OCI-LY3 (cell line): Measurements from ENCODE around the gene MSI2.

ENCODE experiments used
- EZH2phosphoT487 ChIP-seq: fragments of 200-600 bp; shearing (Covaris generic); IDR thresholded peaks from 2 replicates; pipeline ENCODE4 v1.6.1; 2018; ENCODE audit warnings: antibody characterized with exemption, mixed run types, low read depth
- TF ChIP-seq, protein P1 (sequence below): fragments of 200-600, 300-600 bp; sonication (generic); IDR thresholded peaks from 2 replicates; pipeline ENCODE4 v1.5.1; 2014; ENCODE audit warnings: antibody characterized with exemption, low read length, low read depth

DNA sequence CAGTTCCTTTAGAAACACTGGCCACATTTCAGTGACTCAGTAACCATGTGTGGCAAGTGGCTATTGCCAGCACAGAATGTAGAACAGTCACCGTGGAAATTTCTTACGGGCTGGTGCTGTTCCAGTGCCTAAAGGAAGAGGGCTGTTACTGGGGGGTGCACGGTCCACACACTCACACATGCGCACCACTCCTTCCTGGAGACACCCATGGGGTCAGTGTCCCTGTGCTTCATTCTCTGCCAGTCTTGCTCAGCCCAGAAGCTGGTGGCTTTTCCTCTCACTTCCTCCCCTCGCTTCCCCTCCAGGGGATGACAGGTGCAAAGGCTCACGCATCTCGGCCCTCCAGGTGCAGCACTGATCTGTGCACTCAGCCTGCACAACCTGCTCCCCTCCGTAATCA is 373.1 kb downstream of the MSI2 start:
- TF ChIP-seq, protein P1, sequence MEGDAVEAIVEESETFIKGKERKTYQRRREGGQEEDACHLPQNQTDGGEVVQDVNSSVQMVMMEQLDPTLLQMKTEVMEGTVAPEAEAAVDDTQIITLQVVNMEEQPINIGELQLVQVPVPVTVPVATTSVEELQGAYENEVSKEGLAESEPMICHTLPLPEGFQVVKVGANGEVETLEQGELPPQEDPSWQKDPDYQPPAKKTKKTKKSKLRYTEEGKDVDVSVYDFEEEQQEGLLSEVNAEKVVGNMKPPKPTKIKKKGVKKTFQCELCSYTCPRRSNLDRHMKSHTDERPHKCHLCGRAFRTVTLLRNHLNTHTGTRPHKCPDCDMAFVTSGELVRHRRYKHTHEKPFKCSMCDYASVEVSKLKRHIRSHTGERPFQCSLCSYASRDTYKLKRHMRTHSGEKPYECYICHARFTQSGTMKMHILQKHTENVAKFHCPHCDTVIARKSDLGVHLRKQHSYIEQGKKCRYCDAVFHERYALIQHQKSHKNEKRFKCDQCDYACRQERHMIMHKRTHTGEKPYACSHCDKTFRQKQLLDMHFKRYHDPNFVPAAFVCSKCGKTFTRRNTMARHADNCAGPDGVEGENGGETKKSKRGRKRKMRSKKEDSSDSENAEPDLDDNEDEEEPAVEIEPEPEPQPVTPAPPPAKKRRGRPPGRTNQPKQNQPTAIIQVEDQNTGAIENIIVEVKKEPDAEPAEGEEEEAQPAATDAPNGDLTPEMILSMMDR: no peak
- no peak for TF ChIP-seq EZH2phosphoT487
